ENCODE results near the gene LZTS2.

GRCh38 chr10:101019440-101019703, 19.8 kb downstream of the LZTS2 start:
- no peak for TF ChIP-seq EZH2 (IDR thresholded peaks at IDR 0.05)
- TF ChIP-seq FOXP2 (optimal IDR thresholded peaks at IDR 0.05; ENCODE audit: control extremely low read depth, extremely low read length, insufficient read depth) = no peak
- TF ChIP-seq POLR2AphosphoS5 (IDR thresholded peaks at IDR 0.05; ENCODE audit: borderline replicate concordance, low read depth, low read length) = no peak
